HG02763 (cell line): ENCODE results near the gene FGGY.
"Not testable (repeated sequence)": the region's sequence is repeated elsewhere in the genome, so short reads cannot be mapped to it uniquely, and the experiment has no call there.

Experiments
- ATAC-seq: cut with Tn5 transposase; IDR thresholded peaks from one replicate; pipeline ENCODE4 v1.9.1; 2021; ENCODE audit warnings: mild to moderate bottlenecking, moderate library complexity; ENCODE audit not compliant: unreplicated experiment

FGGY gene

DNA sequence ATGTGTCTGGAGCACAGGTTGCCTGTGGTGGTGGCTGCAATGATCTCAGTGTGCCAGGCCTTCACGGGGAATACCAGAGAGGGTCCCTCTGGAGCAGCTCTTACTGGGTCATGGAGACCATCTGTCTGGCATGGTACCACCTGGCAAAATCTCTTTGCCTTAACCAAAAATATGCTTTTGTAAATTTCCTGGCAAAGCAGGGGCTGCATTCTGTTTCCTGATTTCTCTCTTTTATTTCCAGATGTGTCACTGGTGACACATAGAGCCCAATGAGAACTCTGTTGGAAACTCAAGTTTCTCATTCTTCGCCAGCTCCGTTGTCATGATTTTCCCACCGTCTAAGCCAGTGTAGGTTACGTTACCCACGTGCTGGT, 136.5 kb downstream of the FGGY start:
- no peak for ATAC-seq

DNA sequence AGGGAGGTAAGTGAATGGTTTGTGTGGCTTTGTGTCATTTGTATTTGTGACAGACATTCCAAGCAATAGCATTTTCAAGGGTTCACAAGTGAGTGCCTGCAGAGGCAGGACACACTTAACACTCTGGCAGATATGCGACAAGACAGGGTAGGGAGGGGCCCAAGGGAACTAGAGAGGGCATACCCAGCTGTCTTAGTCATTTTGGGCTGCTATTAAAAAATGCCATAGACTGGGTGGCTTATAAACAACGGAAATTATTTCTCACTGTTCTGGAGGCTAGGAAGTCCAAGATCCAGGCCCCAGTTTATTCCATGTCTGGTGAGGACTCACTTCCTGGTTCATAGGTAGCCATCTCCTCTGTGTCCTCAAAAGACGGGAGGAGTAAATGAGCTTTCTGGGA, 137.4 kb downstream of the FGGY start:
- ATAC-seq: no peak

DNA sequence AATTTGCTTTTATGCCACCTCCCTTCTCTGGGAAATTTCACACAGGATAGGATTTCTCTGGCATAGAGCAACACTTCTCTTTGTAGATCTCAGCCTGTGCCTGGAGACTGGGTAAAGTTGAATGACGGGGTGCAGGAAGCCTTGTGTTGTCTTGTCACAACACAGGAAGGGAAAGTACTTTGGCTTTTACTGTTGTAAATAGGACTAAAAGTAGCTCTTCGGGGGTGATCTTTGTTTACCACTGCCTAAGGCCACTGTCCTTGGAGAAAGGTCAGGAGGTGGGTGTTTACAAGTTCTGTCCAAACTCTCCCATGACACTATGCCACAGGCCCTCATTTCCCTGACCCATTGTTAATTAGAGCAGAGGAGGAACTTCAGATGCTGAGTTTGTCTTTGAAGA, 139.7 kb downstream of the FGGY start:
- no peak for ATAC-seq

DNA sequence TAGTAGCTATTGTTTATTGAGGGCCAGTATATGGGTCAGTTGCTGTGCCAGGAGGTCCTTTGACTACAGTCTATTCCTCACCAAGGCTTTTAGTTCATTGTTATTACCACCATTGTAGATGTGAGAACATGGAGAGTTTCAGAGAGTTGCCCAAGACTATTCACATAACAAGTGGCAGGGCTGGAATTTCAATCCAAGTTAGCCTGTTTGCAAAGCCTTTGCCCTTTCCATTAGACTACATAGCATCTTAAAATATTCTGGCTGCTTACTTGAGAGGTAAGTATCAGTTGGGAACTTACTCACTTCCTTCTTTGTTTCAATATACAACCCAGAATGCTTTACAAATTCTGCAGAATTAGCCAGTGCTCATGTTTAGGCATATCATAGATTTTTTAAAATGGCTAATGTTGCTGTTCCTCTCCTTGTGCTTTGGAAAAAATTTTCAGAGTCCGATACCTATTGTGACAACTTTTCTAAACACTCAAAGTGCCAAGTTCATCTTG, 141.2 kb downstream of the FGGY start:
- ATAC-seq: no peak

DNA sequence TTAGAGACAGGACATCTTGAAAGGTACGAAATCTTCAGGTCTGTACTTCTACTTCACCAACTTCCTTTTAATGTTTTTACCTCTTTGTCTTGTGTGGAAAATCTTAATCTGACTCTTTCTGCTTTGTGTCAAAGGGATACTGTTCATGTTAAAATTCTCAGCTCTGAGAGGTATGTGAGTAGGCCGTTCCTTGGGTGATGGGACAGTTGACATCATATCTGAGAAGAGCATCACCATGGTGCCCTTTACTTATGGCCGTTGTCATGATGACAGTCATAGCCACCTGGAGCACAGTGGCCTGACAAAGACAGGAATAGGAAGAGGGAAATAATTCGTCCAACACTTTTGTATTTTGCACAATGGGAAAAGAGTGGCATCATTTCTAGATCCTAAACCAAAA, 145.6 kb downstream of the FGGY start:
- no peak for ATAC-seq

DNA sequence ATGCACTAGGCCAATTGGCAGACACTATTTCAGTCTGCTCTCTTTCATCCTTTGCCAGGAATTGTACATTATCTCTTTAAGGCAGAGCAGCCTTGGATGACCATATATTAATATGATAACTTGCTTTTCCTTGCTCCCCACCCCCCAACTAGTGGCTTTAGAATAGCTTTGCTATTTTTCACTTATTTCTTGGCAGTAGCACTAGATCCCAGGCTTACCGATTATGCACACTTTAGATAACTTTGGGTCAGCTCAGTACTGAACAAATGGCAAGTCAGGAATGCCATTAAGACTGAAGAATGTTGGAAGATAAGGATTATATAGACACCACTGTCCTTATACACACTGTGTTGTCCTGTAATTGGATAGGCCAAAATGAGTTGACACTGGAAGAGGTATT, 146.4 kb downstream of the FGGY start:
- no peak for ATAC-seq

DNA sequence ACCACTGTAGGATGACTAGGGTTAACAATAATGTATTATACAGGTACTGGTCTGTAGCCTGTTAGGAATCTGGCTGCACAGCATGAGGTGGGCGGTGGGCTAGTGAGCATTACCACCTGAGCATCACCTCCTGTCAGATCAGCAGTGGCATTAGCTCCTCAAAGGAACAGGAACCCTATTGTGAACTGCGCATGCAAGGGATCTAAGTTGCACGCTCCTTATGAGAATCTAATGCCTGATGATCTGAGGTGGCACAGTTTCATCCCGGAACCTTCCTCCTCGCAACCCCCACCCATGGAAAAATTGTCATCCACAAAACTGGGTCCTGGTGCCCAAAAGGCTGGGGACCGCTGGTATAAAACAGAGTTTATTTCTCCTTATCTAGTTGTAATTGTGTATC, 147.6 kb downstream of the FGGY start:
- ATAC-seq: no peak

DNA sequence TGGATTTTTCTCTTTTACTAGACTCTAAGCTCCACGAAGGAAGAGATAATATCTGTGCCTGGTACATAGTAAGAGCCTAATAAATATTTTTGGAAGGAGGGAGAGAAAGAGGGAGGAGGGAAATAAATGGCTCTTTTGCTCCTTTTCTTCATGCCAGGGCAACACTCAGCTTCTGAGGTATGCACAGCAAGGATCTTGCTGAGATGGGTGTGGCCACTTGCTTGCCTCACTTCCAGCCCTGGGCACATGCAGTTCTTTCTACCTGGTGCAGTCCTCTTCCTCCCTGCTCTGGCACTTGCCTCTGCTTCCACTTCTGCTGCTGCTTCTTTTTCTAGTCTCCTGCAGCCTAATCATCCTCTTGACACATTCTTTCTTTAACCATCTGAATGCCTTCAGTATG, 148.1 kb downstream of the FGGY start:
- no peak for ATAC-seq

DNA sequence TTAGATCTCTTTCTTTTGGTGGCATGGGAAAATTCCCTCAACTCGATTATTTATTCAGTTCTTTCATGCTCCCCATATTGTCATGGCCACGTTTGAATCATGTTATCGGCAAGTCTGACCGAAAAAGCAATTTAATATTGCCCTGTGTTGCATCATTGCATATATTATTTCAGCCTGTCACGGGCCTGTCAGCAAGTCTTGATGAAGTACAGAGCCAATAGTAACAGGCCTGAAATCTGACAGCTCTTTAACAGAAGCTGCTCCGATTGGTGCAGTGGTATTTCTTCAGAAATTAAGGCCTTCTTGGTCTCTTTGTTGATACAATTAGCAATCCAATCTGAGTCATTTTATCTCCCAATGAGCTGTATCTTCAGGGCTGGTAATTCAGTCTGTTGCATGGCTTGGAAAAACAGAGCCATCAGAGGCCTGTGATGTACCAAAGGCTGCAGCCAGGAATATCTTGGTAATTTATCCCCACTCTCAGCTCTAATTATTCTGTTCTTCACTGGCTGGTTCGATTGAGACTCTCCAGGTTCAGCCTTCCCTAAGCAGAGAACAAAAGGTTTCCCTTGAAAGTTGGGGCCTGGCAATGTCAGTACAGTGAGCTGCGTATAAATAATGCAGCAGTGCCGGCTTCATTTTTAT, 149.5 kb downstream of the FGGY start:
- ATAC-seq: no peak

DNA sequence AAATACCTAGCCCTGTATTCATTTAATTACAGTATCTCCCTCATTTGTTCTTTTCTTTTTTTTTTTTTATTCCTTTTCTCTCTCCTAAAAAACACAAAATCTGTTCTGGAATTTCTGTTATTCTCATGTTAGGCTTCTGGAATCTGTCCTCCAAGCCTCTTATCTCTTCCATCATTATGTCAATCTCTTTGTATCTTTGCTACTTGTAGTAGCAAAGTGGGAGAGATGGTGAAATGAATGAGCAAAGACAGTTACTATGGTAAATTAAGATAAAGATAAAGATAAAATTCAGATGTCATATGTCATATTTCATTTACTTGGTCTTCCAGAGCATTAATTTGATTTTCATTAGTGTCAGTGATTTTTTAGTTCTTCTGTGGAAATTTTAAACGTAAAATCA, 155.1 kb downstream of the FGGY start:
- ATAC-seq: no peak

DNA sequence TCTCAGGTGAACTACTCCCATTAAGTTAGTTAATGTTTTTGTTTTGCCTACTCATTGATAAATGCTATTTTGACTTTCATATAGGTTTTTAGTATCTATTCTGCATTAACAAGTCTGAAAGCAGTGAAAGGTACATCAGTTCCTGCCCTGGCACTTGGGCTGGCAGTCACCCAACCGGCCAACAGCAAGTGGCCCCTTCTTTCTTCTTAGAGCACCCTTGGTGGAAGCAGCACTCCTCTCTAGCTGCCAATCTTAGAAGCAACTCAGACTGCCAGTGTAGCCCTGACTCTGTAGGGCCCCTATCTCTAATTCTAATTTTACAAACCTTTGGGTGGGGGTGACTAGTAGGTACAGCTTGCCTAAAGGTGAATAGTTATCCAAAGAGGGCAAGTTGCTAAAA, 155.7 kb downstream of the FGGY start:
- ATAC-seq: no peak

DNA sequence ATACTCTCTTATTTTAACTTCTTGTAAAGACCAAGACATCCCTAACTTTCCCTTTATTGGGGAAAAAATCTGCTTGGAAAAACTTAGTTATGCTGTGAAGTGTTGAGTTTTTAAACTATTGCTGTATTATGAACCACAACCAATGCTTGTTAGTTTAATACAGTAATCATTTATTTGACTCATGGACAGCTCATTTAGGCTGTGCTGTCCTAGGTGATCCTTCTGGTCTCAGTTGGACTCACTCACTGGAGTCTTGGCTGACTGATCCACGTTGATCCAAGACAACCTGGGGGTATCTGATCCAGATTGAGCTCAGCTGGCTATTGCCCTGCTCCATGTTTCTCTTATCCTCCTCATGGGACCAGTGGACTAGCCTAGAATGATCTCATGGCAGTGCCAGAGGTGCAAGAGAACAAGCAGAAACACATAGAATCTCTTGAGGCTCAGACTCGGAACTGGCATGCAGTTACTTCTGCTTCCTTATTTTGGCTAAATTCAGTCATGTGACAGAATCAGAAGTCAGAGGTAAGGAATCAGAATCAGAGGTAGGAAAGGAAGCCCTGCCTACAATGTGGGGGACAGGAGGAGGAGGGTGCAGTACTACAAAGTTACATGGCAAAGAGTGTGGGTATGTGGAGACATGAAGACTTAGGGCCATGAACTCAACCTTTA, 156.5 kb downstream of the FGGY start:
- ATAC-seq: no peak

DNA sequence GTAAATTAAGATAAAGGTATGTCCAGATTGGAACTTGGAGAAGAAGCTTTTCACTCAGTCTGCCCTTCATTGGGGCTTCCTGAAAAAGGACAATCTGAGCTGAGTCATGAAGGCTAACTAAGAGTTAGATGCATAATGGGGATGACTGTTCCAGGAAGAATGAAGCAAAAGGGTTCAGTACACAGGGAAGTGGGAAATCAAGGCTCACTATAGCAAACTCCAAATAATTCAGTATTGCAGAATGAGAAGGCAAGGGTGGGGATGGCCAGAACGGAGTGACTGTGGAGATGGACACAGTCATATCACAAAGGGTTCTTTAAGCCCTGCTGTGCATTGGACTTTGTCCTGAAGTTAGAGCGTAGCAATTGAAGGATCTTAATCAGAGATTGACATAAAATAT, 158.3 kb downstream of the FGGY start:
- no peak for ATAC-seq

DNA sequence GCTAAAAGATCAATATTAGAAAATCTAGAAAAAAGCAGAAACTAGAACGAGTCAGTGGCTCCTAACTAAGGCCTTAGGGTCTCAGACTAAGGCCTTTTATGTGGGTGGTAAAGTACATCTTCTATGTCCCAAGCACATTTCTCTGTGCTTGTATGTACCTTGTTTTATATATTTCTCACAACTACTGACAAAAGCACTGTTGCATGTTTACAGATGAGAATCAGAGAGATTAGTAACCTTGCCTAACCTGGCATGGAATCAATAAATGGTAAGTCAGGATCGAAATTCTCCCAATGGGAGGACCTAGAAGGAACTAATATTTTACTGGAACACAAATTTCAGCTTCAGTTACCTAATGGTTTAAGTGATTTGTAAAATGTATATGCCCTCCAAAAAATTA, 160.9 kb downstream of the FGGY start:
- ATAC-seq: no peak

DNA sequence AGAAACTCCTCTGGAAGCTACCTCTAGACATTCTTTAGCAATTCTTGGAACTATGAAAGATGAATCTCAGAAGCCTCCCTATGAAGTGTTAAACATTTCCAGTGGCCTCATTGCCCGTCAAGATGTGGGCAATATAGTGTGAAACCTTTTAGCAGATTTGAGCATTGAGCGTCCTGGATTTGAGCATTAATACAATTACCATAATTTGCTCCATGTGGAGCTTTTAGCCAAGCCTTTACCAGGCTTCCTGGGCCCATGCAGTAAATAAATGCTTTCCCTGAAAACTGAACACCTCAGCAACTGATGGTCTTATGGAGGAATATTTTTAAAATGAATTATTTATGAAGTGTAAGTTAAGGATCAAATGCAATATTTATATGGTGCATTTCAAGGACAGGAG, 162.0 kb downstream of the FGGY start:
- no peak for ATAC-seq

DNA sequence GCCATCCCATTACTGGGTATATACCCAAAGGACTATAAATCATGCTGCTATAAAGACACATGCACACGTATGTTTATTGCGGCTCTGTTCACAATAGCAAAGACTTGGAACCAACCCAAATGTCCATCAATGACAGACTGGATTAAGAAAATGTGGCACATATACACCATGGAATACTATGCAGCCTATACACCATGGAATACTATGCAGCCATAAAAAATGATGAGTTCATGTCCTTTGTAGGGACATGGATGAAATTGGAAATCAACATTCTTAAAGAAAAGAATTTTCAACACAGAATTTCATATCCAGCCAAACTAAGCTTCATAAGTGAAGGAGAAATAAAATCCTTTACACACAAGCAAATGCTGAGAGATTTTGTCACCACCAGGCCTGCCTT, 166.0 kb downstream of the FGGY start:
- not testable (repeated sequence) for ATAC-seq

DNA sequence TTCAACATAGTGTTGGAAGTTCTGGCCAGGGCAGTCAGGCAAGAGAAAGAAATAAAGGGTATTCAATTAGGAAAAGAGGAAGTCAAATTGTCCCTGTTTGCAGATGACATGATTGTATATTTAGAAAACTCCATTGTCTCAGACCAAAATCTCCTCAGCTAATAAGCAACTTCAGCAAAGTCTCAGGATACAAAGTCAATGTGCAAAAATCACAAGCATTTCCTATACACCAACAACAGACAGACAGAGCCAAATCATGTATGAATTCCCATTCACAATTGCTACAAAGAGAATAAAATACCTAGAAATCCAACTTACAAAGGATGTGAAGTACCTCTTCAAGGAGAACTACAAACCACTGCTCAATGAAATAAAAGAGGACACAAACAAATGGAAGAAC, 168.6 kb downstream of the FGGY start:
- not testable (repeated sequence) for ATAC-seq

DNA sequence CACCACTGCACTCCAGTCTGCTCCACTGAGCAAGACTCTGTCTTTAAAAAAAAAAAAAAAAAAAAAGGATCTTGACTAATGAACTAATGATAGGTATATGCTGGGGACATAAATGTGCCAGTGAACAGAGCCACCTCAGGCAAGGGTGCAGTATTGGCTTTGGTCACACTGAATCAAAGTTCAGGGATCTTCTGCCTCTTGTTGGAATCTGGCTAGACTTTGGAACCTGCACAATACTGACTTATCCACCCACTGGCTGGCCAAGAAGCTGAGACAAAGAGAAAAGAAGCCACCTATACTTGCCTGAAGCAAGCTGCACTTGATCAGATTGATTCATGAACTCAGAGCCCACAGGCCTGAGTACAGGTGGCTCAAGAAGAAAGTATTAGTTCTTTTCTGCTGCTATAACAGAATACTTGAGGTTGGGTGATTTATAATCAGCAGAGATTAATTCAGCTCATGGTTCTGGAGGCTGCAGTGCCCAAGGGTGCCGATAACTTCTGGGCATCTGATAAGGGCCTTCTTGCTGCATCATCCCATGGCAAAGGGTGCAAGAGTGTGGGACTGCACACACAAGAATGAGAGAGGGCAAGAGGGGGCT, 172.0 kb downstream of the FGGY start:
- no peak for ATAC-seq

DNA sequence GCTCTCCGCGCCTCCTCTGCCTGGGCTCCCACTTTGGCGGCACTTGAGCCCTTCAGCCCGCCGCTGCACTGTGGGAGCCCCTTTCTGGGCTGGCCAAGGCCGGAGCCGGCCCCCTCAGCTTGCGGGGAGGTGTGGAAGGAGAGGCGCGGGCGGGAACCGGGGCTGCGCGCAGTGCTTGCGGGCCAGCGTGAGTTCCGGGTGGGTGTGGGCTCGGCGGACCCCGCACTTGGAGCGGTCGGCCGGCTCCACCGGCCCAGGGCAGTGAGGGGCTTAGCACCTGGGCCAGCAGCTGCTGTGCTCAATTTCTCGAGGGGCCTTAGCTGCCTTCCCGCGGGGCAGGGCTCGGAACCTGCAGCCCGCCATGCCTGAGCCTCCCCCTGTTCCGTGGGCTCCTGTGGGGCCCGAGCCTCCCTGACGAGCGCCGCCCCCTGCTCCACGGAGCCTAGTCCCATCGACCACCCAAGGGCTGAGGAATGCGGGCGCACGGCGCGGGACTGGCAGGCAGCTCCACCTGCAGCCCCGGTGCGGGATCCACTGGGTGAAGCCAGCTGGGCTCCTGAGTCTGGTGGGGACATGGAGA, 175.2 kb downstream of the FGGY start:
- ATAC-seq: not testable (repeated sequence)

DNA sequence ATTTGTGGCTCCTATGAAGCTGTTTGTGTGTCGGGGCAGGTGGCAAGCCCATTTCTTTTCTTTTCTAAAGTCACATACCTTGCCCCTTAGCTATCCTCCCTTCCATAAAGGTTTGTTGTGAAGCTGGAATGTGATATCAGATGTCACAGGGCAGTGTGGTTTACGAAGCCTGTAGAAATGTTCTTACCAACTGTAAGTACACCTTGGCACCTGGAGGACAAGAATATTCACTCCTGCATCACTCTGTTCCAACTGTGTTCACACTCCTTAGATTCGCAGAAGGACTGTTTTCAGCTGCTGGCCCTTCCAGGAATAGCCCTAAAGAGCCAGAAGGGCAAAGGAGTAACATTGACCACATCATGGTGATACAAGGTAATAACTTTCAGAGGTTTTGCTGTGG, 176.9 kb downstream of the FGGY start:
- no peak for ATAC-seq

DNA sequence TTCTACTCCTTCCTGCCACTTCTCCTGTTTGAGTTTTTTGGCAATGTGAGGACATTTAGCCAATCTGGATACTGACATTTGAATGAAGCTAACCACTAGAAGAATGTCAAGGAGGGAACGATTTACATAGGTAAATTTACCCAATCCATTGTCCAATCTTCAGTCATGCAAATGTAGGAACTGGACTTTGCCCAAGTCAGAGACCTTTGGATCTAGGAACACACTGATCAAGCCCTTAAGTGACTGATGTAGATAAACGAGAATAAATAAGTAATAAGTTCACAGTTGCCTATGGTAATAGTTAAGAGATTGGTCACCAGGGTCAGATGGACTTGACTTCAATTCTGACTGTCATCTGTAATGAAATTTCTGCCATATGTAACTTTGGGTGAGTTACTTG, 177.6 kb downstream of the FGGY start:
- ATAC-seq: no peak

DNA sequence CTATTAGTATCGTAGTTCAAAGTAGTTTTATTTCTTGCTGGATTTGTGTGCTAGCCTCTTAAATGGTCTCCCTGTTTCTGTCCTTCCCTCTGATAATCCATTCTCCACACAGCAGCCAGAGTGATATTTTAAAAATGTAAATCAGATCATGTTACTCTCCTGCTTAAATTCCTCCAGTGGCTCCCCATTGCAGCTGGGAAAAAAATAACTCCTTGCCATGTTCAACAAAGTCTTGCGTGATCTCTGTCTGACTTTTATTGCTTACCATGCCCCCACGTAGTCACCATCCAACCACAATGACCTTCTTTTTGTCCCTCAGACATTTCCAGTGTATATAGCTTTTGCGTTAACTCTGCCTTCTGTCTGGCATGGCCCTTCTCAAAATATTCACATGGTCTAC, 178.8 kb downstream of the FGGY start:
- ATAC-seq: no peak
